Mesenchymal stem cell (in vitro differentiated cells and primary cell): Measurements from ENCODE around the gene CFAP74.

Experiments used
- DNase-seq: peaks from one replicate; pipeline ENCODE4 v3.0.0-alpha.2; 2013
- H2AFZ ChIP-seq: one replicate; pipeline ENCODE4 v1.6.1; 2013; ENCODE audit warnings: low read depth, mild to moderate bottlenecking, control low read depth, inconsistent platforms, low read length, moderate library complexity
- H2AK5ac ChIP-seq: 2 replicates; pipeline ENCODE4 v1.6.1; 2013; ENCODE audit warnings: low read length, moderate library complexity, mild to moderate bottlenecking, inconsistent platforms; ENCODE audit not compliant: severe bottlenecking
- H2BK120ac ChIP-seq: one replicate; pipeline ENCODE4 v1.6.1; 2013; ENCODE audit warnings: low read depth, mild to moderate bottlenecking, inconsistent platforms, low read length, moderate library complexity
- H2BK12ac ChIP-seq, 2 experiments: one replicate each; pipeline ENCODE4 v1.6.1; 2013; ENCODE audit warnings: inconsistent platforms in 2 of 2, low read length in 2 of 2, mild to moderate bottlenecking in 2 of 2, moderate library complexity in 2 of 2, control low read depth in 1 of 2
- H2BK15ac ChIP-seq: one replicate; pipeline ENCODE4 v1.6.1; 2013; ENCODE audit warnings: mild to moderate bottlenecking, low read depth, inconsistent platforms; ENCODE audit not compliant: poor library complexity, severe bottlenecking
- H2BK5ac ChIP-seq: 2 replicates; pipeline ENCODE4 v1.6.1; 2013; ENCODE audit warnings: low read depth, mild to moderate bottlenecking, low read length, control low read depth, inconsistent platforms; ENCODE audit not compliant: poor library complexity, severe bottlenecking
- H3K14ac ChIP-seq, 2 experiments: one replicate each; pipeline ENCODE4 v1.6.1; 2013; ENCODE audit warnings: inconsistent platforms in 2 of 2, low read length in 2 of 2, control low read depth in 1 of 2, mild to moderate bottlenecking in 1 of 2, moderate library complexity in 1 of 2
- H3K18ac ChIP-seq, 2 experiments: one replicate each; pipeline ENCODE4 v1.6.1; 2013; ENCODE audit warnings: inconsistent platforms in 2 of 2, low read length in 2 of 2, control low read depth in 1 of 2, low read depth in 1 of 2, mild to moderate bottlenecking in 1 of 2
- H3K23ac ChIP-seq, 2 experiments: one replicate each; pipeline ENCODE4 v1.6.1; 2013; ENCODE audit warnings: inconsistent platforms in 2 of 2, low read length in 2 of 2, mild to moderate bottlenecking in 2 of 2, moderate library complexity in 2 of 2, control low read depth in 1 of 2
- H3K27ac ChIP-seq: 2 replicates; pipeline ENCODE4 v1.5.1; 2013; ENCODE audit warnings: mild to moderate bottlenecking, moderate library complexity, low read length, control low read depth, inconsistent platforms; ENCODE audit not compliant: poor library complexity, severe bottlenecking
- H3K27me3 ChIP-seq, 2 experiments: 2 replicates each; pipeline versions ENCODE4 v1.6.1 to v1.7.0; 2013; ENCODE audit warnings: low read length in 2 of 2, mild to moderate bottlenecking in 2 of 2, moderate library complexity in 2 of 2, control low read depth in 1 of 2, inconsistent platforms in 1 of 2; ENCODE audit not compliant: control insufficient read depth in 1 of 2, insufficient read depth in 1 of 2
- H3K36me3 ChIP-seq, 2 experiments: 2 replicates each; pipeline versions ENCODE4 v1.6.1 to v1.7.0; 2013; ENCODE audit warnings: low read length in 2 of 2, control low read depth in 1 of 2, inconsistent platforms in 1 of 2, low read depth in 1 of 2, mild to moderate bottlenecking in 1 of 2; ENCODE audit not compliant: insufficient read depth in 2 of 2, control insufficient read depth in 1 of 2
- H3K4ac ChIP-seq, 2 experiments: one replicate each; pipeline ENCODE4 v1.6.1; 2013; ENCODE audit warnings: inconsistent platforms in 2 of 2, low read length in 2 of 2, mild to moderate bottlenecking in 2 of 2, moderate library complexity in 2 of 2, control low read depth in 1 of 2, low read depth in 1 of 2
- H3K4me1 ChIP-seq: 2 replicates; pipeline ENCODE4 v1.6.1; 2013; ENCODE audit warnings: low read depth, low read length, control low read depth; ENCODE audit not compliant: control insufficient read depth, insufficient read depth
- H3K4me2 ChIP-seq: 2 replicates; pipeline ENCODE4 v1.6.1; 2013; ENCODE audit warnings: low read length, mild to moderate bottlenecking, inconsistent platforms; ENCODE audit not compliant: poor library complexity, severe bottlenecking
- H3K4me3 ChIP-seq, 2 experiments: 2 replicates each; pipeline versions ENCODE4 v1.5.1 to v1.7.0; 2013; ENCODE audit warnings: low read length in 2 of 2, mild to moderate bottlenecking in 2 of 2, control low read depth in 1 of 2, low read depth in 1 of 2; ENCODE audit not compliant: insufficient read depth in 1 of 2
- H3K79me1 ChIP-seq: replicated peaks from 2 replicates; pipeline ENCODE4 v1.6.1; 2013; ENCODE audit warnings: mild to moderate bottlenecking, control low read depth, low read length, inconsistent platforms; ENCODE audit not compliant: poor library complexity, severe bottlenecking
- H3K9ac ChIP-seq: 2 replicates; pipeline ENCODE4 v1.7.0; 2013; ENCODE audit warnings: mild to moderate bottlenecking, low read length, moderate library complexity
- H3K9me3 ChIP-seq: 2 replicates; pipeline ENCODE4 v1.7.0; 2013; ENCODE audit warnings: mild to moderate bottlenecking, low read length; ENCODE audit not compliant: control insufficient read depth
- H4K8ac ChIP-seq: one replicate; pipeline ENCODE4 v1.6.1; 2013; ENCODE audit warnings: inconsistent platforms, mild to moderate bottlenecking, low read length, moderate library complexity
- H4K91ac ChIP-seq: one replicate; pipeline ENCODE4 v1.6.1; 2013; ENCODE audit warnings: mild to moderate bottlenecking, low read length, inconsistent platforms
- WGBS: methylation state at CpG from one replicate; pipeline ENCODE4 v1.1.7; 2013; ENCODE audit warnings: mixed read lengths; 5-methylcytosine and 5-hydroxymethylcytosine counted together

CFAP74 gene

DNA sequence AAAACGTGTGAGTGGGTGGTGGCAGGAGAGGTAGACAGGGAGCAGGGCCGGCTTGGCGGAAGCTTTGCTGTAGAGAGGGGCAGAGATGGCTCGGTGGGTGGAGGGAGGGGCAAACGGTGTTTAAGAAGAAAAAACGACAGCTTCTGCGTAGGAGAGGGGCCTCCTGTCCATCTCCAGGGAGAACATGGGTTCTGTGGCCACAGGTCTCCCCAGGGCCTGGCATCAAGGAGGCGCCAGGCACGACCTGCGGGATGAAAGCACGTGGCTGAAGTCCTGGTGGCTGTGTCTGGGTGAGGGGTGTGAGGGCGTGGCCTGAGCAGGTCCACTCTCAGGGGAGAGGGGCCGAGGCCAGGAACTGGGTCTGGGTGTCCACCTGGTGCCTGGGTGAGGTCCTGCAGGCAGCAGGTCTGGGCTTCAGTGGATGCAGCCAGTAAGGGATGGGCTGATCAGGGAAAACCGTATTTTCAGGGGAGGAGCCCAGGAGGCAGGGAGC, 45.7 kb upstream of the CFAP74 start:
- Histone ChIP-seq H3K4ac (no peak overlapping the region), H2AFZ (no peak overlapping the region), H3K4me2 (peak overlapping the region; percentile 84), H3K9ac (no peak overlapping the region), H3K18ac (no peak overlapping the region), H4K8ac (no peak overlapping the region), H2BK120ac (no peak overlapping the region), H3K14ac (no peak overlapping the region), H2BK12ac (no peak overlapping the region), H3K27me3 (peaks cover 6 to 55% of the 10 kb centered on the region in 2 experiments), H3K23ac (peak overlapping the region in 1 of 2 experiments; percentile 77), H4K91ac (no peak overlapping the region), H3K36me3 (peaks cover 0 to 2% of the 10 kb centered on the region in 2 experiments), H3K4me1 (peaks cover 41% of the 10 kb centered on the region), H3K9me3 (no peaks in the 10 kb centered on the region), H2BK5ac (no peak overlapping the region), H3K27ac (no peak overlapping the region), H2AK5ac (no peak overlapping the region), H3K79me1 (peaks cover 23% of the 10 kb centered on the region), H3K4me3 (peak overlapping the region in 1 of 2 experiments; percentile 96), H2BK15ac (no peak overlapping the region)
- WGBS = 23% methylated on average over 14 of the region's 14 CpGs
- peak; percentile 6 for DNase-seq

DNA sequence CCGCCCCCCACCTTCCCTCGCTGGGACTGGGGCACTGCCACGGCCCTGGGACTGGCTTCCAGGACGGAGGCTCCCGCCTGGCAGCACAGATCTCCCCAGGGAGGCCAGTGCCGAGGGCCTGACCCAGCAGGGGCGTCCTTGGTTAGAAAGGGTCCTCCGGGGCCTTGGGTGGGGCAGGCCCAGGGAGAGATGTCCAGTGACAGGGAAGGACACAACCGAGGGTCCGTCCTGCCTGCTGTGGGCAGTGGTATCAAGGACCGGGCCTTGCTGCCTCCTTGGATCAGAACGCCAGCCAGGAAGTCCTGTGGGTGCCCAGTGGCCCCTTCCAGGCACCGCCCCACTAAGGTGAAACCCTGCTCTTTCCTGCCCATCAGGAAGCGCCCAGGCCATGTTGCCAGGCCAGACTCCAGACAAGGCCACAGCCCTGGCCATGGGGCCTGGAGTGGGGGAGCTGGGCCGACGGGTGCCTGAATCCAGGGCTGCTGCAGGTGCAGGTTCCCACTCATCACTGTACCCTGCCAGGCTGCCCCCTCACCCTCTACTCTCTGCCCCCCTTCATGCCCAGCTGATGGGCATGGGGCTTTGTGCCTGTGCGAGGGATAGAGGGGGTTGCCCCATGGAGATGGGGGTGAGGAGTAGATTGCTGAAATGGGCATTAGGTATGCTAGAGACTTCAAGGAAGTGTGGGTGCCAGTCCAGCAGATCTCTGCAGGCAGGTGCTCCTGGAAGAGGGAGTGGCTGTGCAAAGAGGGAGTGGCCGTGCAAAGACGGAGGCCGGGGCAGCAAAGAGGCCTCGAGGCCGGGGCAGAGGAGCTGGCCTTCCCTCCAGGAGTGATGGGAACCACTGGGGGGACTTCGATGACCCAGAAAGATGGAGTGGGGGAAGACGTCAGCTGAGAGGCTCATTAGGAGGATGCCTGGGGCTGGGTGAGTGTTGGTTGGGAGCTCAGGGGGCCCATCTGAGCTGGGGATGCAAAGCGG, 44.5 kb upstream of the CFAP74 start:
- Histone ChIP-seq H3K4ac (no peak overlapping the region), H3K4me1 (peaks cover 36% of the 10 kb centered on the region), H3K4me2 (no peak overlapping the region), H3K9me3 (no peaks in the 10 kb centered on the region), H4K91ac (no peak overlapping the region), H2BK15ac (no peak overlapping the region), H3K14ac (no peak overlapping the region), H3K27me3 (peaks cover 8 to 67% of the 10 kb centered on the region in 2 experiments), H3K27ac (no peak overlapping the region), H2BK12ac (no peak overlapping the region), H2BK120ac (no peak overlapping the region), H3K23ac (no peak overlapping the region), H2BK5ac (no peak overlapping the region), H3K9ac (no peak overlapping the region), H4K8ac (no peak overlapping the region), H3K18ac (no peak overlapping the region), H3K36me3 (no peaks in the 10 kb centered on the region), H2AFZ (no peak overlapping the region), H3K79me1 (peaks cover 16% of the 10 kb centered on the region), H2AK5ac (no peak overlapping the region), H3K4me3 (no peak overlapping the region)
- DNase-seq = no peak
- WGBS = 79% methylated on average over 25 of the region's 25 CpGs

DNA sequence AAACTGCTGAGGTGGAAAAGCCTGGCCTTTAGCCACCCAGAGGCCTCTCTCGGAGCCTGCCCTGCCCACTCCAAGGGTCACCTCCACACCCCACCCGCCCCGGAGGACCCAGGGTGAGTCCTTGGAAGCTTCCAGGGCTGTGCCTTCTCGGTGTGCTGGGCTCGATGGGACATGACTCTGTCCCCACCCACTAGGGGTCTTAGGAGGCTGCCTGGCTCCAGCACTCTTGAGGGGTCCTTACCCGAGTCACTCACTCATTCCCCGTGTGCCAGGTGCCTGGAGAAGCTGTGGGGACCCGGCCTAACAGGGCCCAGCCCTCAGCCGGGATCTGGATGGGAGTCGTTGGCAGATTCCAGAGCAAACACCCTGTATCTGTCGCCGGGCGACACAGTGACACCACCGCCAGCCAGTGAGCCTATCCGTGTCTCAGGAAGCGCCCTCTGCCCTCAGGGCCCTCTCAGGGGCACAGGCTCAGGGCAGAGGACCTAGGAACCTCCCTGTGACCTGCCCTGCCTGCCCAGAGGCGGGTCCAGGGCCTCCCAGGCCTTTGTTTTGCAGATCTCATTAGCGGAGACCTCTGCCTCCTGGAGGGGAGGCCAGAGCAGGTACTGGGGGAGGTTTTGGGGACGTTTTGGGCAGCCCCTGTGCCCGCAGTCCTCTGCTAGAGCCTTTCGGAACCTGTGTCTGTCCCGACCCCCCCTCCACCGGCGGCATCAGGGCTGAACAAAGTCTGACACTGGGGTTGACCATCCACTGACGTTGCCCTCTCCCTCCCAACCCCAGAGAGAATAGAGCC, 43.6 kb upstream of the CFAP74 start:
- no peaks in the 10 kb centered on the region for H3K36me3 ChIP-seq
- no peak overlapping the region for H2AFZ ChIP-seq
- H2BK12ac ChIP-seq = no peak overlapping the region
- H4K8ac ChIP-seq = no peak overlapping the region
- no peak overlapping the region for H4K91ac ChIP-seq
- peaks cover 8 to 64% of the 10 kb centered on the region in 2 experiments for H3K27me3 ChIP-seq
- no peak overlapping the region for H3K4me2 ChIP-seq
- no peak overlapping the region for H3K4ac ChIP-seq
- no peak overlapping the region for H3K18ac ChIP-seq
- H2BK120ac ChIP-seq = no peak overlapping the region
- peaks cover 28% of the 10 kb centered on the region for H3K4me1 ChIP-seq
- no peak overlapping the region for H3K23ac ChIP-seq
- peaks cover 12% of the 10 kb centered on the region for H3K79me1 ChIP-seq
- H2BK15ac ChIP-seq = no peak overlapping the region
- no peak overlapping the region for H2AK5ac ChIP-seq
- H3K9me3 ChIP-seq = no peaks in the 10 kb centered on the region
- H3K9ac ChIP-seq = no peak overlapping the region
- no peak overlapping the region for H3K27ac ChIP-seq
- no peak for DNase-seq
- no peak overlapping the region for H3K14ac ChIP-seq
- H2BK5ac ChIP-seq = no peak overlapping the region
- H3K4me3 ChIP-seq = no peak overlapping the region
- 56% methylated on average over 24 of the region's 25 CpGs for WGBS
